ENCODE data around the gene PARP16.
"Not testable (repeated sequence)": the region's sequence is repeated elsewhere in the genome, so short reads cannot be mapped to it uniquely, and the experiment has no call there.

PARP16 gene

DNA sequence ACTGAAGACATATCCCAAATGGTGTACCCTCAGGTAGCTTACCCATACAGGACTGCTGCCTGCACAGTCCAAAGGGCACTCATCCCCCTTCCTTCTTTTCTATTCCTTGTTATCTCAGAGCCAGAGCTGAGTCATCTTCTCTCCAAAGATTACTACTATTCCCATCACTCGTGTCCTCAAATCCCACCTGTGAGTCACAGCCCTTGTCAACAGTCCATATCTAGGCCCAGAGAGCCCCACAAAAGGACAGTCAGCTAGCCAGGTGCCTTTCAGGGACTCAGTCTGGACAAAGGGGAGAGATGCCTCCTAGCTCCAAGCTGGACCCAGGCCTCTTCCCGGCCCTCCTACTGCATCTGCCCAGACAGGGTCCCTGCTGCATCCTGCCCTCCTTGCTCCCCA lies 11.0 kb downstream of the PARP16 start:
- Mint-ChIP-seq H3K27ac (no peak overlapping the region), H3K9me3 (no peaks in the 10 kb centered on the region), H3K4me1 (peaks cover 17 to 24% of the 10 kb centered on the region in 2 donors), H3K4me3 (no peak overlapping the region), H3K27me3 (no peaks in the 10 kb centered on the region), H3K36me3 (peaks cover 4 to 14% of the 10 kb centered on the region in 2 donors)
- ATAC-seq (replicated peaks): no peak
- no peak for DNase-seq

- H3K9me3 Mint-ChIP-seq: no peaks in the 10 kb centered on the region
- no peak overlapping the region for H3K27ac Mint-ChIP-seq
- ATAC-seq (replicated peaks) (no peak), DNase-seq (no peak)
- peaks cover 17 to 24% of the 10 kb centered on the region in 2 donors for H3K4me1 Mint-ChIP-seq
- H3K27me3 Mint-ChIP-seq: no peaks in the 10 kb centered on the region
- peaks cover 6 to 14% of the 10 kb centered on the region in 2 donors for H3K36me3 Mint-ChIP-seq
- H3K4me3 Mint-ChIP-seq: no peak overlapping the region
Measured at GRCh38 chr15:65275104-65275727, 11.5 kb downstream of the PARP16 start.

GRCh38 chr15:65270811-65271545 lies 15.7 kb downstream of the PARP16 start:
- H3K27me3 Mint-ChIP-seq, H3K27ac Mint-ChIP-seq, H3K4me3 Mint-ChIP-seq, H3K9me3 Mint-ChIP-seq, DNase-seq: not testable (repeated sequence)
- peak; percentile 71 to 86 for ATAC-seq (replicated peaks)
- H3K36me3 Mint-ChIP-seq: peaks cover 16 to 17% of the 10 kb centered on the region in 2 donors
- H3K4me1 Mint-ChIP-seq: peaks cover 11 to 18% of the 10 kb centered on the region in 2 donors

DNA sequence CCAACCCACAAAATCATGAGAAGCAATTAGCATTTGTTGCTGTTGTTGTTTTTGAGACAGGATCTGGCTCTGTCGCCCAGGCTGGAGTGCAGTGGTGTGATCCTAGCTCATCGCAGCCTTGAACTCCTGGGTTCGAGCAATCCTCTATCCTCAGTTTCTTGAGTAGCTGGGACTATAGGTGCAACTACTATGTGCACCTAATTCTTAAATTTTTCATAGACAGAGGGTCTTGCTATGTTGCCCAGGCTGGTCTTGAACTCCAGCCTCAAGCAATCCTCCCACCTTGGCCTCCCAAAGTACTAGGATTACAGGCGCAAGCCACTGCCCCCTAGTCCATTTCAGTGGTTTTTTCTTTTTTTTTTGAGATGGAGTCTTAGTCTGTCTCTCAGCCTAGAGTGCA lies 18.3 kb downstream of the PARP16 start:
- Mint-ChIP-seq H3K4me1 (peaks cover 2 to 5% of the 10 kb centered on the region in 2 donors), H3K27ac (no peak overlapping the region), H3K36me3 (peaks cover 15 to 16% of the 10 kb centered on the region in 2 donors), H3K9me3 (no peaks in the 10 kb centered on the region), H3K4me3 (no peak overlapping the region), H3K27me3 (no peaks in the 10 kb centered on the region)
- DNase-seq (no peak), ATAC-seq (replicated peaks) (no peak)

DNA sequence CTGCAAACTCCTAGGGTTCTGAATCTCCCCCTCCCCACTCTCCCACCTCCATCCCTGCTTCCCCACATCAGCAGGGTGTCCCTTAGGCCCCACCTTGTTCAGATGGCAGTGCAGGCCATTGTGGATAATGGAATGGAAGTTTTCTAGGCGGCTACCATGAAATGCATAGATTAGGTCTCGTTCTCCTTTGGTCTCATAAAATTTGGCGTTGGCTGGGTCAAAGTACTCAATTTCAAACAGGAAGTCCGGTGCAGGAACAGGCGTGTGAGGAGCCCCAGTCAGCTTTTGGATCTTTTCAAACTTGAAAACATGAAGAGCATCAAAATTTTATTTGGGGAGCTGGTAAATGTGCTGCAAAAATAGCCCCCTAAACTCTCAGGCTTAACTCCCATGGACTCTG lies 20.2 kb downstream of the PARP16 start:
- Mint-ChIP-seq H3K27me3 (no peaks in the 10 kb centered on the region), H3K4me1 (peaks cover 0 to 2% of the 10 kb centered on the region in 2 donors), H3K4me3 (no peak overlapping the region), H3K9me3 (no peaks in the 10 kb centered on the region), H3K27ac (no peak overlapping the region), H3K36me3 (peaks cover 28 to 32% of the 10 kb centered on the region in 2 donors)
- ATAC-seq (replicated peaks) (no peak), DNase-seq (no peak)

DNA sequence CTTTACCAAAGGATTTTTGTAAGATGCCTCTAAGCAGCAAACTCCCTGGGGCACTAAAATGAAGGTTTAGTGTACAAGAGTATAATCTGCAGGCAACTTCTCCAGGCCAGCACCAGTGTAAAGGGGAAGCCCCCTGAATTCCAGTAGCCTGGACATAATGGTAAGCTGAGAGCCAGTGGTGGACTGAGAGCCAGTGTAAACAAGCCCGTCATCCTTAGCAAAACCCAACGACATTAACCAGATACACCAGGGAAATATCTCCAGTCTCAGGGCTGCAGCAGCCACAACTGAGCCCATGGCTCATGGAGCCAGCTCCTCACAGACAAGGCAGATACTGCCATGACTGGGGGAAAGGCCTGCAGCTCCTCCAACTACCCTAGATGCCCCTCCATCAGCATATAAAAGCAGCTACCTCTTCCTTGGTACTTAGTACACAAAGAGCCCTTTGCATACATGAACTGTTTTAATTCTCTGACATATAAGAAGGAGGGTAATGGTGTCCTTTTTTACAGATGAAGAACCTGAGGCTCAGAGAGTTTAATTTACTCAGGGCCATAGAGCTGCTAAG lies 21.7 kb downstream of the PARP16 start:
- DNase-seq (no peak), ATAC-seq (replicated peaks) (no peak)
- Mint-ChIP-seq H3K36me3 (peaks cover 35 to 44% of the 10 kb centered on the region in 2 donors), H3K9me3 (no peaks in the 10 kb centered on the region), H3K27me3 (no peaks in the 10 kb centered on the region), H3K4me1 (no peaks in the 10 kb centered on the region), H3K4me3 (no peak overlapping the region), H3K27ac (no peak overlapping the region)

DNA sequence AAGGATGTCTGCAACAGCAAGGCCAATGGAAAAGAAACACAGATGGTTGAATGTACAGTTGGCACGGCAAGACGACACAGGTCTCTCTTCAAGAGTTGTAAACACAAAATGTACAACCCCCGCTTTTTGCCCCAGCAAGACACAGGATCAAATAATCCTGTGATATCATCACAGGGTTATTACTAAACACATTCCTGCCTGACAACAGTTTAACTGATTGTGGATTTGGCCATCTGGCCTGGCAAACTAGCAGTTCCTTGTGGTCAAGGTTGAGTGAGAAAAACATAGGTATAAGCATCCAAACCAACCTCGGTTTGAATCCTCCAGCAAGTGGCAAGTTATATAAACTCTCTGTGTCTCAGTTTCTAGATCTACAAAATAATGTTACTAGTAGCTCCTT lies 23.4 kb downstream of the PARP16 start:
- no peak overlapping the region for H3K4me3 Mint-ChIP-seq
- no peak overlapping the region for H3K27ac Mint-ChIP-seq
- no peaks in the 10 kb centered on the region for H3K4me1 Mint-ChIP-seq
- no peaks in the 10 kb centered on the region for H3K9me3 Mint-ChIP-seq
- peaks cover 42 to 54% of the 10 kb centered on the region in 2 donors for H3K36me3 Mint-ChIP-seq
- no peak for DNase-seq
- no peaks in the 10 kb centered on the region for H3K27me3 Mint-ChIP-seq
- no peak for ATAC-seq (replicated peaks)

- DNase-seq (no peak), ATAC-seq (replicated peaks) (no peak)
- Mint-ChIP-seq H3K4me3 (no peak overlapping the region), H3K4me1 (no peaks in the 10 kb centered on the region), H3K9me3 (no peaks in the 10 kb centered on the region), H3K27ac (no peak overlapping the region), H3K36me3 (peaks cover 39 to 52% of the 10 kb centered on the region in 2 donors), H3K27me3 (no peaks in the 10 kb centered on the region)
Measured at GRCh38 chr15:65260968-65261367, 25.7 kb downstream of the PARP16 start.

- Mint-ChIP-seq H3K9me3 (no peaks in the 10 kb centered on the region), H3K27ac (no peak overlapping the region), H3K4me3 (no peak overlapping the region), H3K27me3 (no peaks in the 10 kb centered on the region), H3K36me3 (peaks cover 41 to 63% of the 10 kb centered on the region in 2 donors), H3K4me1 (no peaks in the 10 kb centered on the region)
- no peak for ATAC-seq (replicated peaks)
- DNase-seq: no peak
Measured at GRCh38 chr15:65259367-65259797, 27.3 kb downstream of the PARP16 start.

- DNase-seq (no peak), ATAC-seq (replicated peaks) (no peak)
- H3K4me3 Mint-ChIP-seq: no peak overlapping the region
- no peak overlapping the region for H3K27ac Mint-ChIP-seq
- H3K27me3 Mint-ChIP-seq: no peaks in the 10 kb centered on the region
- H3K4me1 Mint-ChIP-seq: no peaks in the 10 kb centered on the region
- H3K36me3 Mint-ChIP-seq: peaks cover 41 to 67% of the 10 kb centered on the region in 2 donors
- H3K9me3 Mint-ChIP-seq: no peaks in the 10 kb centered on the region
Measured at GRCh38 chr15:65258375-65259262, 28.1 kb downstream of the PARP16 start.

DNA sequence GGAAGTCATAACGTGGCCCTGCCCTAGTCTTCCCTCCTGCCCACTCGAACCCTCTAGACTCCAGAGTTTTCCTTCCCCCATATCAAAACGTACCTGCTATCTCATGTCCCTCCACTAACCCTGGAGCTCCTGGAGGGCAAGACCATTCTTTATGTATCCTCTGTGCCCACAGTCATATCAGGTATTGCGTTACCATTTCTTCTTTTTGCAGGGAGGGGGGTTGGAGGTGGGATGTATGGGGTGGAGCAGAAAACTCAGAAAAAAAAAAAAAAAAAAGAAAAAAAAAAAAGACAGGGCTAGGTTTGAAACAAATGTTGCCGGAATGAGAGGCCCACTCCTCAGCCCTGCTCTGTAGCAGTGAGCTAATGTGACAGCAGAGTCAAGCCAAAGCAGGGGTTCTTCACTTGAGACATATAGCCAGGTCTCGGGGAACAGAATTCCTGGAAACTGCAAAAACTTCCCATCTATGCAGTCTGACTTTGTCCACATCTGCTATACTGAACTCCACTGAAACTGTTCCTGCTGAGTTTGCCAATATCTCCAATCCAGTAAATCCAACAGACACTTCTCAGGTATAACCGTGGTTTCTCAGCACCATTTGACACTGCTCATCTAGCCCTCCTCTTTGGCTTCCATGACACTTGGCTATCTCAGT lies 31.1 kb downstream of the PARP16 start:
- no peak overlapping the region for H3K4me3 Mint-ChIP-seq
- no peaks in the 10 kb centered on the region for H3K9me3 Mint-ChIP-seq
- H3K27me3 Mint-ChIP-seq: no peaks in the 10 kb centered on the region
- peaks cover under 1 to 2% of the 10 kb centered on the region in 2 donors for H3K4me1 Mint-ChIP-seq
- DNase-seq (no peak), ATAC-seq (replicated peaks) (no peak)
- peaks cover 29 to 54% of the 10 kb centered on the region in 2 donors for H3K36me3 Mint-ChIP-seq
- no peak overlapping the region for H3K27ac Mint-ChIP-seq

- no peak overlapping the region for H3K4me3 Mint-ChIP-seq
- no peaks in the 10 kb centered on the region for H3K9me3 Mint-ChIP-seq
- H3K36me3 Mint-ChIP-seq: peaks cover 24 to 46% of the 10 kb centered on the region in 2 donors
- no peaks in the 10 kb centered on the region for H3K27me3 Mint-ChIP-seq
- ATAC-seq (replicated peaks): no peak
- peaks cover 7 to 10% of the 10 kb centered on the region in 2 donors for H3K4me1 Mint-ChIP-seq
- DNase-seq: no peak
- no peak overlapping the region for H3K27ac Mint-ChIP-seq
Measured at GRCh38 chr15:65254758-65255157, 31.9 kb downstream of the PARP16 start.

DNA sequence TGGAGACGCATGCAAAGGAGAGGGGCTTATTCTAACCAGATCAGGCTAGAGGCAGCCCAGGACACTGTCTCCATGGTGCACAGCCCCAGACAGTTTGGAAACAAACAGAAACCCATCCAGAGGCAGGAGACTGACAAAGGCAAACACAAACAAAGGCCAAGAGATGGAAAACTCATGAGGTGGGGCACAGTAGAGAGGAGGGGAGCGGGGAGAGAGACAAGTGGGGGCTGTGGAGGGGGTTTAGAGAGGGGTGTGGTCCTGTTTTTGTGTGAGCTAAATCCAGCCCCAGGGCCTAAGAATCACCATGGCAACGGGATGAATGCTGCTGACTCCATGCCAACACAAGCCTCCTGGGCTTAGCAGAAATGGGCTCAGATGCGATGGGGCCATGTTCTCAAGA lies 32.3 kb downstream of the PARP16 start:
- H3K27me3 Mint-ChIP-seq: no peaks in the 10 kb centered on the region
- H3K27ac Mint-ChIP-seq: no peak overlapping the region
- H3K9me3 Mint-ChIP-seq: no peaks in the 10 kb centered on the region
- ATAC-seq (replicated peaks) (no peak), DNase-seq (no peak)
- H3K4me1 Mint-ChIP-seq: peaks cover 10 to 14% of the 10 kb centered on the region in 2 donors
- H3K36me3 Mint-ChIP-seq: peaks cover 22 to 43% of the 10 kb centered on the region in 2 donors
- H3K4me3 Mint-ChIP-seq: no peak overlapping the region

GRCh38 chr15:65249641-65250040 lies 37.0 kb downstream of the PARP16 start:
- Mint-ChIP-seq H3K9me3 (no peaks in the 10 kb centered on the region), H3K4me3 (no peak overlapping the region), H3K27me3 (no peaks in the 10 kb centered on the region), H3K36me3 (peaks cover 11 to 29% of the 10 kb centered on the region in 2 donors), H3K27ac (peak overlapping the region; percentile 21), H3K4me1 (peaks cover 13 to 19% of the 10 kb centered on the region in 2 donors)
- ATAC-seq (replicated peaks) (peak; percentile 98 to 99), DNase-seq (peak; percentile 76)

All from stimulated activated naive B cell treated with anti-CD40 and anti-IgM and Interleukin-4, amounts not matched to agents 10 μg/mL and 1 μg/mL and 100 μg/mL, for 72 hours (primary cell).